Liver (tissue), 3 donors: ENCODE data around the gene LAMA2.

Experiments used
- FOXA1 ChIP-seq: IDR thresholded peaks from 2 replicates; pipeline ENCODE4 v1.6.1; 2016; ENCODE audit warnings: antibody characterized with exemption
- RXRA ChIP-seq, 2 donors: IDR thresholded peaks; 2 replicates each; pipeline ENCODE4 v1.6.1; 2017 to 2018; ENCODE audit warnings: antibody characterized with exemption in 2 of 2, mild to moderate bottlenecking in 1 of 2
- TAF1 ChIP-seq: conservative IDR thresholded peaks from 2 replicates; pipeline ENCODE4 v1.6.1; 2016; ENCODE audit warnings: antibody characterized with exemption, mild to moderate bottlenecking
- YY1 ChIP-seq: IDR thresholded peaks from 2 replicates; pipeline ENCODE4 v1.6.1; 2016; ENCODE audit warnings: antibody characterized with exemption, mild to moderate bottlenecking
- TF ChIP-seq, protein P1 (sequence below): fragments of 150-350 bp; IDR thresholded peaks from 2 replicates; pipeline ENCODE4 v1.5.1; 2017; ENCODE audit warnings: improper control_type of control experiment, low read depth, low read length; ENCODE audit not compliant: missing input control
- TF ChIP-seq, protein P2 (sequence below): IDR thresholded peaks from 2 replicates; pipeline ENCODE4 v1.6.1; 2016; ENCODE audit warnings: antibody characterized with exemption
- TF ChIP-seq, protein P3 (sequence below): IDR thresholded peaks from 2 replicates; pipeline ENCODE4 v1.6.1; 2016; ENCODE audit warnings: antibody characterized with exemption
- TF ChIP-seq, protein P4 (sequence below): IDR thresholded peaks from 2 replicates; pipeline ENCODE4 v1.6.1; 2016; ENCODE audit warnings: antibody characterized with exemption, mild to moderate bottlenecking
- donor health status: healthy.
- donor health status: healthy.

DNA sequence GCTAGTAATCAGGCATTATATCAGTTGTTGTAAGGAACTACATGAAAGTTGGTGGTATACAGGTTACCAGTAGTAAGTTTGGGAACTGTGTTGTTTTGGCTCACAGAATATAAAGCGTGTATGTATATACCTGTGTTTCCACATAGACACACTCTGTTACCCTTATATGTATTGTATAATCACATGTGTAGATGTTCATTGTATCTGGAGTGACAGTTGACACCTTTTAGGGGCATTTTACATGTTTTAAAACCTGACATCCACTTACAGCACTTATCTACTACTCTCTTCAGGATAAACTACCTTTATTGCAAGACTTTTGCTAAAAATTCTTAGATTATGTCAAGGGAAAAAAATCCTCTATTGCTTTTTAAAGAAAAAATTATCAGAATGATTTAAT lies 228.9 kb downstream of the LAMA2 start:
- TF ChIP-seq, protein P1, sequence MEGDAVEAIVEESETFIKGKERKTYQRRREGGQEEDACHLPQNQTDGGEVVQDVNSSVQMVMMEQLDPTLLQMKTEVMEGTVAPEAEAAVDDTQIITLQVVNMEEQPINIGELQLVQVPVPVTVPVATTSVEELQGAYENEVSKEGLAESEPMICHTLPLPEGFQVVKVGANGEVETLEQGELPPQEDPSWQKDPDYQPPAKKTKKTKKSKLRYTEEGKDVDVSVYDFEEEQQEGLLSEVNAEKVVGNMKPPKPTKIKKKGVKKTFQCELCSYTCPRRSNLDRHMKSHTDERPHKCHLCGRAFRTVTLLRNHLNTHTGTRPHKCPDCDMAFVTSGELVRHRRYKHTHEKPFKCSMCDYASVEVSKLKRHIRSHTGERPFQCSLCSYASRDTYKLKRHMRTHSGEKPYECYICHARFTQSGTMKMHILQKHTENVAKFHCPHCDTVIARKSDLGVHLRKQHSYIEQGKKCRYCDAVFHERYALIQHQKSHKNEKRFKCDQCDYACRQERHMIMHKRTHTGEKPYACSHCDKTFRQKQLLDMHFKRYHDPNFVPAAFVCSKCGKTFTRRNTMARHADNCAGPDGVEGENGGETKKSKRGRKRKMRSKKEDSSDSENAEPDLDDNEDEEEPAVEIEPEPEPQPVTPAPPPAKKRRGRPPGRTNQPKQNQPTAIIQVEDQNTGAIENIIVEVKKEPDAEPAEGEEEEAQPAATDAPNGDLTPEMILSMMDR = no peak
- TF ChIP-seq, protein P2, sequence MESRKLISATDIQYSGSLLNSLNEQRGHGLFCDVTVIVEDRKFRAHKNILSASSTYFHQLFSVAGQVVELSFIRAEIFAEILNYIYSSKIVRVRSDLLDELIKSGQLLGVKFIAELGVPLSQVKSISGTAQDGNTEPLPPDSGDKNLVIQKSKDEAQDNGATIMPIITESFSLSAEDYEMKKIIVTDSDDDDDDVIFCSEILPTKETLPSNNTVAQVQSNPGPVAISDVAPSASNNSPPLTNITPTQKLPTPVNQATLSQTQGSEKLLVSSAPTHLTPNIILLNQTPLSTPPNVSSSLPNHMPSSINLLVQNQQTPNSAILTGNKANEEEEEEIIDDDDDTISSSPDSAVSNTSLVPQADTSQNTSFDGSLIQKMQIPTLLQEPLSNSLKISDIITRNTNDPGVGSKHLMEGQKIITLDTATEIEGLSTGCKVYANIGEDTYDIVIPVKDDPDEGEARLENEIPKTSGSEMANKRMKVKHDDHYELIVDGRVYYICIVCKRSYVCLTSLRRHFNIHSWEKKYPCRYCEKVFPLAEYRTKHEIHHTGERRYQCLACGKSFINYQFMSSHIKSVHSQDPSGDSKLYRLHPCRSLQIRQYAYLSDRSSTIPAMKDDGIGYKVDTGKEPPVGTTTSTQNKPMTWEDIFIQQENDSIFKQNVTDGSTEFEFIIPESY = no peak
- TF ChIP-seq RXRA (IDR thresholded peaks at IDR 0.05) (no peak), FOXA1 (no peak), TAF1 (no peak), YY1 (no peak)
- TF ChIP-seq, protein P3, sequence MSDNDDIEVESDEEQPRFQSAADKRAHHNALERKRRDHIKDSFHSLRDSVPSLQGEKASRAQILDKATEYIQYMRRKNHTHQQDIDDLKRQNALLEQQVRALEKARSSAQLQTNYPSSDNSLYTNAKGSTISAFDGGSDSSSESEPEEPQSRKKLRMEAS = no peak
- TF ChIP-seq, protein P4, sequence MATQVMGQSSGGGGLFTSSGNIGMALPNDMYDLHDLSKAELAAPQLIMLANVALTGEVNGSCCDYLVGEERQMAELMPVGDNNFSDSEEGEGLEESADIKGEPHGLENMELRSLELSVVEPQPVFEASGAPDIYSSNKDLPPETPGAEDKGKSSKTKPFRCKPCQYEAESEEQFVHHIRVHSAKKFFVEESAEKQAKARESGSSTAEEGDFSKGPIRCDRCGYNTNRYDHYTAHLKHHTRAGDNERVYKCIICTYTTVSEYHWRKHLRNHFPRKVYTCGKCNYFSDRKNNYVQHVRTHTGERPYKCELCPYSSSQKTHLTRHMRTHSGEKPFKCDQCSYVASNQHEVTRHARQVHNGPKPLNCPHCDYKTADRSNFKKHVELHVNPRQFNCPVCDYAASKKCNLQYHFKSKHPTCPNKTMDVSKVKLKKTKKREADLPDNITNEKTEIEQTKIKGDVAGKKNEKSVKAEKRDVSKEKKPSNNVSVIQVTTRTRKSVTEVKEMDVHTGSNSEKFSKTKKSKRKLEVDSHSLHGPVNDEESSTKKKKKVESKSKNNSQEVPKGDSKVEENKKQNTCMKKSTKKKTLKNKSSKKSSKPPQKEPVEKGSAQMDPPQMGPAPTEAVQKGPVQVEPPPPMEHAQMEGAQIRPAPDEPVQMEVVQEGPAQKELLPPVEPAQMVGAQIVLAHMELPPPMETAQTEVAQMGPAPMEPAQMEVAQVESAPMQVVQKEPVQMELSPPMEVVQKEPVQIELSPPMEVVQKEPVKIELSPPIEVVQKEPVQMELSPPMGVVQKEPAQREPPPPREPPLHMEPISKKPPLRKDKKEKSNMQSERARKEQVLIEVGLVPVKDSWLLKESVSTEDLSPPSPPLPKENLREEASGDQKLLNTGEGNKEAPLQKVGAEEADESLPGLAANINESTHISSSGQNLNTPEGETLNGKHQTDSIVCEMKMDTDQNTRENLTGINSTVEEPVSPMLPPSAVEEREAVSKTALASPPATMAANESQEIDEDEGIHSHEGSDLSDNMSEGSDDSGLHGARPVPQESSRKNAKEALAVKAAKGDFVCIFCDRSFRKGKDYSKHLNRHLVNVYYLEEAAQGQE = no peak
